ENCODE measurements around the gene ACSS1. TPM values are rescaled to one million over a fixed set of nuclear protein-coding genes. Genes with fewer than 3 reads are reported as not detected.

The ACSS1 gene
- total RNA-seq, 1 experiment from 2014 or later, result 0.61 TPM

- H2AK5ac ChIP-seq (ENCODE audit: insufficient read length, low read length), result no peak overlapping the region
- no peak overlapping the region for H2BK15ac ChIP-seq (ENCODE audit: low read depth, low read length)
- Mint-ChIP-seq H3K9me3 (no peaks in the 10 kb centered on the region), H3K4me1 (peaks cover 20 to 23% of the 10 kb centered on the region in 2 experiments), H3K4me3 (no peak overlapping the region), H3K27me3 (ENCODE audit: low read depth) (peaks cover 11% of the 10 kb centered on the region), H3K36me3 (ENCODE audit: insufficient read depth in 1 of 3, low read depth in 3 of 3) (no peaks in the 10 kb centered on the region), H3K27ac (no peak overlapping the region)
- H2BK5ac ChIP-seq (ENCODE audit: insufficient read length, low read length), result no peak overlapping the region
- H3K79me2 ChIP-seq (ENCODE audit: insufficient read depth, low read length), result no peaks in the 10 kb centered on the region
- no peak overlapping the region for H4K91ac ChIP-seq (ENCODE audit: insufficient read length, low read depth, low read length)
- TF ChIP-seq CTCF (conservative IDR thresholded peaks at IDR 0.05), result no peak
- no peaks in the 10 kb centered on the region for H3K27me3 ChIP-seq (ENCODE audit: insufficient read depth, low read length)
- H2AFZ ChIP-seq (ENCODE audit: low read length), result no peak overlapping the region
- no peaks in the 10 kb centered on the region for H3K79me1 ChIP-seq (ENCODE audit: insufficient read depth, low read depth, low read length, poor library complexity, severe bottlenecking)
- H2BK20ac ChIP-seq (ENCODE audit: low read depth, low read length, poor library complexity, severe bottlenecking), result no peak overlapping the region
- no peaks in the 10 kb centered on the region; the same call in 1 of the 2 replicates for H3K4me1 ChIP-seq (ENCODE audit: insufficient read depth, low read length)
- no peak for DNase-seq
- H3K23ac ChIP-seq (ENCODE audit: insufficient read length, low read depth, low read length), result no peak overlapping the region
- H3T11ph ChIP-seq (ENCODE audit: low read length), result no peak overlapping the region
- no peak overlapping the region for H3K14ac ChIP-seq (ENCODE audit: insufficient read depth, low read length)
- no peaks in the 10 kb centered on the region for H4K20me1 ChIP-seq (ENCODE audit: control insufficient read depth, insufficient read depth, insufficient read length)
- H3K27ac ChIP-seq (ENCODE audit: insufficient read length, low read depth, low read length), result no peak overlapping the region
- WGBS (ENCODE audit: extremely low coverage, insufficient read length, low lambda C conversion rate), result no CpG with 5 or more reads among the region's 2 CpGs
- no peak overlapping the region for H4K5ac ChIP-seq (ENCODE audit: insufficient read length, low read depth, low read length)
- H2BK12ac ChIP-seq (ENCODE audit: insufficient read length, low read depth, low read length), result no peak overlapping the region
- H3K4ac ChIP-seq (ENCODE audit: low read depth, low read length), result no peak overlapping the region
- H3K9ac ChIP-seq (ENCODE audit: extremely low read depth, insufficient read length, low read length), result no peak overlapping the region
- H3K56ac ChIP-seq (ENCODE audit: insufficient read length, low read depth, low read length), result no peak overlapping the region
- H4K8ac ChIP-seq (replicated peaks; ENCODE audit: insufficient read length, low read depth, low read length), result no peak overlapping the region
- no peak overlapping the region for H2BK120ac ChIP-seq (ENCODE audit: low read depth, low read length, poor library complexity, severe bottlenecking)
- no peak overlapping the region for H3K18ac ChIP-seq (ENCODE audit: insufficient read length, low read depth, low read length)
- H3K9me3 ChIP-seq (ENCODE audit: control insufficient read depth, low read depth, low read length), result no peaks in the 10 kb centered on the region
- no peak overlapping the region for H3K4me2 ChIP-seq (ENCODE audit: insufficient read depth, insufficient read length, low read length)
- H3K23me2 ChIP-seq (ENCODE audit: insufficient read length, low read depth, low read length, poor library complexity, severe bottlenecking), result no peaks in the 10 kb centered on the region
These were observed 39.5 kb downstream of the ACSS1 start for GRCh38 chr20:25018425-25018824.

All from H9 (cell line).